Activated CD8-positive, alpha-beta T cell treated with anti-CD3 and anti-CD28 coated beads, Interleukin-2, amount 10 ng/mL, durations not matched to agents 7 days and 5 days (primary cell): ENCODE measurements around the gene HTRA1. TPM values are rescaled to one million over a fixed set of nuclear protein-coding genes. Genes with fewer than 3 reads are reported as not detected.

Source experiments
- ATAC-seq: fragments of 150-1000 bp; cut with Tn5 transposase; one replicate; pipeline ENCODE4 v1.10.0; 2021; ENCODE audit warnings: moderate library complexity
- CTCF ChIA-PET: fragments of 350-600 bp; sonication (Branson Sonifier 250); formaldehyde crosslinking; loops from one replicate; lab custom pipeline; 2021; ENCODE audit warnings: antibody characterized with exemption; lab: Charles Lee
- POLR2A ChIA-PET: fragments of 350-600 bp; sonication (Branson Sonifier 250); formaldehyde crosslinking; loops from one replicate; lab custom pipeline; 2021; ENCODE audit warnings: antibody characterized with exemption; lab: Charles Lee
- DNase-seq: peaks from one replicate; pipeline ENCODE4 v3.0.0-alpha.2; 2020
- H3K27ac Mint-ChIP-seq: one replicate; pipeline ENCODE4 v1.8.0; 2021; ENCODE audit warnings: mild to moderate bottlenecking, mixed read lengths
- H3K27me3 Mint-ChIP-seq: one replicate; pipeline ENCODE4 v1.8.0; 2021; ENCODE audit warnings: low read depth, mixed read lengths
- H3K36me3 Mint-ChIP-seq: one replicate; pipeline ENCODE4 v1.8.0; 2021; ENCODE audit warnings: low read depth, mixed read lengths
- H3K4me1 Mint-ChIP-seq: one replicate; pipeline ENCODE4 v1.8.0; 2021; ENCODE audit warnings: low read depth, mixed read lengths
- H3K4me3 Mint-ChIP-seq: one replicate; pipeline ENCODE4 v1.8.0; 2021; ENCODE audit warnings: mild to moderate bottlenecking, mixed read lengths
- H3K9me3 Mint-ChIP-seq: one replicate; pipeline ENCODE4 v1.8.0; 2022; ENCODE audit warnings: mixed read lengths; ENCODE audit not compliant: insufficient read depth
- microRNA-seq: library from miRNA; unstranded; fragments of <30 nt; microRNA quantifications from one replicate; pipeline ENCODE4 v1.2.0, GENCODE V29; 2022
- total RNA-seq, 2 experiments: library from RNA; stranded (reverse); gene quantifications; one replicate each; pipeline ENCODE4 v1.2.3, GENCODE V29; 2021

Gene HTRA1
- total RNA-seq, 2 experiments from 2014 or later, result not detected

- CTCF ChIA-PET, result interaction anchor here (0.8 to 1.5 kb wide), 2 partner anchors 9 to 49 kb away, joined by 3 read pairs; no protein-coding TSS in a partner anchor
- Mint-ChIP-seq H3K27me3 (peaks cover 46% of the 10 kb centered on the region), H3K9me3 (no peaks in the 10 kb centered on the region), H3K36me3 (no peaks in the 10 kb centered on the region), H3K27ac (no peak overlapping the region), H3K4me1 (peaks cover 35% of the 10 kb centered on the region), H3K4me3 (no peak overlapping the region)
- DNase-seq, result no peak
- ATAC-seq, result no peak
- POLR2A ChIA-PET, result no interaction called here
Observed at GRCh38 chr10:122559228-122559627, 97.9 kb downstream of the HTRA1 start.

- peaks cover 47% of the 10 kb centered on the region for H3K27me3 Mint-ChIP-seq
- H3K36me3 Mint-ChIP-seq, result no peaks in the 10 kb centered on the region
- H3K9me3 Mint-ChIP-seq, result no peaks in the 10 kb centered on the region
Observed at GRCh38 chr10:122560279-122560804, 99.0 kb downstream of the HTRA1 start, which contains the start of gene DMBT1. TSS of gene DMBT1 (plus strand) at chr10:122560754. CDS start at chr10:122560771, 17 bp downstream.

GRCh38 chr10:122561212-122561611 is 99.9 kb downstream of the HTRA1 start:
- DNase-seq, result no peak
- peaks cover 48% of the 10 kb centered on the region for H3K27me3 Mint-ChIP-seq
- peaks cover 35% of the 10 kb centered on the region for H3K4me1 Mint-ChIP-seq
- H3K4me3 Mint-ChIP-seq, result no peak overlapping the region
- CTCF ChIA-PET, result no interaction called here
- POLR2A ChIA-PET, result no interaction called here
- no peak for ATAC-seq
- H3K27ac Mint-ChIP-seq, result no peak overlapping the region
- H3K9me3 Mint-ChIP-seq, result no peaks in the 10 kb centered on the region
- H3K36me3 Mint-ChIP-seq, result no peaks in the 10 kb centered on the region

More at GRCh38 chr10:122560279-122560804, 99.0 kb downstream of the HTRA1 start, which contains the start of gene DMBT1:
- DNase-seq, result no peak
- CTCF ChIA-PET, result no interaction called here
- no peak within 1 kb of the TSS for H3K27ac Mint-ChIP-seq
- H3K4me1 Mint-ChIP-seq, result peaks cover 35% of the 10 kb centered on the region
- no peak within 1 kb of the TSS for H3K4me3 Mint-ChIP-seq
- no peak for ATAC-seq
- POLR2A ChIA-PET, result no interaction called here

GRCh38 chr10:122561792-122562191 is 100.4 kb downstream of the HTRA1 start:
- CTCF ChIA-PET, result interaction anchor here (5.3 kb wide), 1 partner anchor 38 kb away, joined by 71 read pairs; no protein-coding TSS in a partner anchor
- Mint-ChIP-seq H3K4me1 (peaks cover 35% of the 10 kb centered on the region), H3K27me3 (peaks cover 48% of the 10 kb centered on the region)

More at GRCh38 chr10:122561792-122562191, 100.4 kb downstream of the HTRA1 start:
- POLR2A ChIA-PET, result no interaction called here
- H3K27ac Mint-ChIP-seq, result no peak overlapping the region
- no peak for ATAC-seq
- no peak for DNase-seq
- no peaks in the 10 kb centered on the region for H3K9me3 Mint-ChIP-seq
- no peaks in the 10 kb centered on the region for H3K36me3 Mint-ChIP-seq
- no peak overlapping the region for H3K4me3 Mint-ChIP-seq

Small RNAs within 50 kb of the gene (microRNA-seq; reads per million reads assigned to microRNA genes)
- not detected for gene MIR3941

Other genes starting within 250 kb of the HTRA1 start
- gene BTBD16, start 190.3 kb upstream of the HTRA1 start, total RNA-seq, result not detected
- gene PLEKHA1, start 86.8 kb upstream of the HTRA1 start, total RNA-seq, result 10 to 100 TPM in 1 of 2 experiments, 1 to 10 TPM in 1; 9.6 to 11.7 TPM
- not detected for gene ARMS2, start 6.9 kb upstream of the HTRA1 start, total RNA-seq
- gene DMBT1, start 99.2 kb downstream of the HTRA1 start, total RNA-seq, result not detected
- not detected for gene C10orf120, start 238.3 kb downstream of the HTRA1 start, total RNA-seq